Measurements from ENCODE around the gene ABCG1.

ABCG1 gene

DNA sequence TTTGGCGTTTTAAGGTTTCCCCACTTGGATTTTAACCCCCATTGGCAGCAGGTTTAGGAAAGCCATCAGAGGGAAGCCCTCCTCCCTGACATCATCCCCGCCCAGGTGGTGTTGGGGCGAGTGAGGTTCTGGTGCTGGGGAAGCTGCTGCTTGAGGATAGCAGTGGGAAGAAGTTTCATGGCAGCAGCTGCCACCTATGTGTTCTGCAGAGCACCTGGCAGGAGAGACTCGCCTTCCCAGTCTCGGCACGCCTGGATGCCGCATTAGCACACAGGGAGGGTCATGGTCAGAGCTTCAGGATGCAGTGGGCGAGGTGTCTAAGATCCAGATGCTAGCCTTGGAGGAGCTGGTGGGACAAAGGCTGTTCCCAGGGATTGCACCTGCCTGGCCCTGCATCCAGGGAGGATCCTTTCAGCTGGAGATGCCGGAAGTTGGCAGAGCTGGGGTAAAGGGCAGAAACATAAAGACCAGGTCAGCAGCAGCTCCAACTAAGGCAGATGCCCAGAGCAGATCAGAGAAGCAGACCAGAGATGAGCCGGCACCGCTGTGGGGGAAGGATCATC is 33.9 kb downstream of the ABCG1 start:
- DNase-seq = no peak

DNA sequence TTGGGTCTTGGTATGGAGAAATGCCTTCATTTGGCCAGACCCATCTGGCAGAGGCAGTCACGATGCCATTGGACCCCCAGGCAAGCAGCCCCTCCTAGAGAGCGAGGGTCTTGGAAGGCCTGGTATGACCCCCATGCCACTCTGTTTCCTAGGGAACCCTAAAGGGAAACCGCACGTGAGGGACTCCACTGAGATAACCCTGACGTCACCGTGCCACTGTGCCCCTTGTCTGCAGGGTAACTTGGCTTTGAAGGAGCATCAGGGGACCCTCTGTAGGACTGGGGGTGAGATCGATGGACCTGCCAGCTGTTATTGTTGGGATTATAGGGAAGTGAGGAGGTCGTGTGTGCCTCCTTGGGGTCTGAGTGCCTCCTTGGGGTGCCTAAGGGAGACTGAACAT is 34.5 kb downstream of the ABCG1 start:
- no peak for DNase-seq

DNA sequence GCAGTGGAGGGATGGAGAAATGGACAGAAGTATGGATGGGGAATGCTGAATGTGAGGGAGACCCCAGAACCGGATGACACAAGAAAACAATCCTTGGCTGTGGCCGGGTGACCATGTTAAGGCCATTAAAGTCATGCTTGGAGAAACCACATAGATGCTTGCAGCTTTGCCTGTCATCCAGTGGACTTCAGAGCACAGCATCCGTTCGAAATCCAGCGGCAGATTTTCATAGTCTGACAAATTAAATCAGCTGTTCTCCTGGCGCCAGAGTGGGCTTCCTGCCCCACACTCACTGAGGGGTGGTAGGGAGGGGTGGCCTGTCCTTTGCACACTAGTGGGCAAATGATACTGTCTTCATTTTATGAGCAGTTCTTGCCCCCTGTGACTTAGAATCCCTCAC is 35.1 kb downstream of the ABCG1 start:
- DNase-seq = no peak

DNA sequence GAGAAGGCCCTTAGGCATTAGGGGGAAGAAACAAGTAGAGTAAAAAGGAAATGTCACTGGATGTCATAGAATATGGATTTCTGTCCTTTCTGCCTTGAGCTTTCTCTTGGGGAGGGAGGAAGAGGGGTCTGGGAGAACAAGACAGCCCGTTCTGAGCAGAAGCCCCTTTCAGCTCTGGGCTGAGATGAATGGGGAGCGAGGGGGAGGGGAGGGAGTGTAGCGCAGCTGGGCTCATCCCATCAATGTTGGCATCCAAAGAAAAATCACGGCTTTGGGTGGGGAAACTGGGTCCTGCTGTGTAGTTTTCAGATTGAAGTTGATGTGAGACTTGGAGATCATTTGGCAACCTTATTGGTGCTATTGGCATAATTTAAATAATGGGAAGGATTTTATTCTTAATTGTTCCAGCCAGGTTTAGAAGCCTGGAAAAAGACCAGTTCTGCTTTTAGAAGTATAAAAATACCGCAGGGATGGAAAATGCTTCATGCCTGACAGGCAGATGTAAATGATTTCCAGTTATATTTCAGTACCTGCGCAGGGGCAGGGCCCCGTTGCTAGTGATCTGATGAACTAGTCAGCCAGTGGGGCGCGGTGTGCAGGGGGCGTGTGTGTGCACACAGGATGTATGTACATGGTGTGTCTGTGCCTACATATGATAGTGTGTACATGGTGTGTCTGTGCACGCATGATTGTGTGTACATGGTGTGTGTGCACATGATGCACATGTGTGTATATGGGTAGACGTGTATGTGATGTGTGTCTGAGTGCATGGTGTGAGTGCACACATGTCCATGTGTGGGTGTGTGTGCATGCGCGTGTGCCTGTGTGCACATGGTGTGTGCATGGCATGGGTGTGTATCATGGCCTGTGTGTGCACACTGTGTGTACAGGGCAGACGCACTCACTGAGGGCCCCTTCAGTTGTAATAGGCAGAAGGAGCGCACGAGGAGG is 36.0 kb downstream of the ABCG1 start:
- DNase-seq = no peak

DNA sequence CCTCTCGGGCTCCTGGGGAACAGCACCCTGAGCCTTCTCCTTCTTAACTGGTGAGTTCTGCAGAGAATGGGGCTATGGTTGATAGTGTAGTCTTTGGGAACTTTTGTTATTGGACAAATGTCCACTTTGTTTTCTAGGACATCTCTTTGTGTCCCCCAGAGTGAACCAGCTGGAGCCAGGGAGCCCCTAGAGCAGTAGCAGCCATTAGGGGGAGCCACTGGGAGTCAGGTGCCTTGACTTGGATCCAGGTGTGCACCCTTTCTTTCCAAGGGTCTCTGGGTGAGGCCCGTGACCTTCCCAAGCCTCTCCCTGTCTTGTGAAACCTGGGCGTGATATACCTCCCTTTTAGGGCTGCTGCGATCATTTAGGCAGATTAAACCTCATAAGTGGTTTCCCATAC is 36.9 kb downstream of the ABCG1 start:
- no peak for DNase-seq

DNA sequence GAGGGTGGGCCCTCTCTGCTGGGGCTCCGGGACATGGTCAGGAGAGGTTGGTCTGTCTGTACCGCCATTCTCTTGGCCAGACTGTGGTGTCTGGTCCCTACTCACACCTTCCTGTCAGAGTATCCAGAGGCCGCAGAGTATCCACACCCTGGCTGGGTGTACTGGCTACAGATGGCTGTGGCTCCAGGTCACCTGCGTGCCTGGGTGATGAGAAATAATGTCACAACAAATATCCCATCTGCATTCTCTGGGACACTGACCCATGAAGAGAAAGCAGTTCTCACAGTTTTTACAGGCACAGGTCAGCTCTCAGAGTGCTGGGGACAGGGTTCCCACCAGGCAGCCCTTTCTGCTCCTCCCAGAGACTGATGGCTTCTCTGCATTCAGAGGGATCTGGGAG is 37.4 kb downstream of the ABCG1 start:
- DNase-seq = no peak

DNA sequence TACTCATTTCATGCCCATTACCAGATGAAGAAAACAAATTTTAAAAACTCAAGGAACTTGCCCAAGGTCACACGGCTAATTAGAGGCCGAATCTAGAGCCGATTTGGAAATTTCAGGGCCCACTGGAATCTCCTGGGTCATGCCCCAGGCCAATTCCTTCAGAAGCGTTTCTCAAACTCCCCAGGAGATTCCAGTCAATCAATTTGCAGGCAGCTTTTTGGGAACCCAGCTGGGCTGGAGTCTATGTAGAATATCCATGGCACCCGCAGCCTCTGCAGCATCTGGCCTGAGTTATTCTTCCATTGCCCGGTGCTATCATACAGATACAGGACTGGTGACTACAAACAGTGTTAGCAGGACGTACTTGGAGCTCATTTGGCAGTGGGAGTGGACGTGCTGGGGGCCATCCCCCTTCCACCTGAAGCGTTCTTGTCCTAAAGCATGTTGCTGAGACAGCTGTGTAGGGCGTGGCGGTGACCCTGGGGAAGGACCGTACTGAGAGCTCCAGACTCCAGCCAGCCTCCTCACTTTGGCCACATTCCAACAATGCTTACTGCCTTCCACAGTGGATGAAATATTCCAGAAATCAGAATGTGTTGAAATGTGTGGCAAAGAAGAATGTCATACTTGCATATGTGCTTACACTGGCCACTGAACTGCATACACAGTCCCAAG is 38.3 kb downstream of the ABCG1 start:
- DNase-seq = no peak

DNA sequence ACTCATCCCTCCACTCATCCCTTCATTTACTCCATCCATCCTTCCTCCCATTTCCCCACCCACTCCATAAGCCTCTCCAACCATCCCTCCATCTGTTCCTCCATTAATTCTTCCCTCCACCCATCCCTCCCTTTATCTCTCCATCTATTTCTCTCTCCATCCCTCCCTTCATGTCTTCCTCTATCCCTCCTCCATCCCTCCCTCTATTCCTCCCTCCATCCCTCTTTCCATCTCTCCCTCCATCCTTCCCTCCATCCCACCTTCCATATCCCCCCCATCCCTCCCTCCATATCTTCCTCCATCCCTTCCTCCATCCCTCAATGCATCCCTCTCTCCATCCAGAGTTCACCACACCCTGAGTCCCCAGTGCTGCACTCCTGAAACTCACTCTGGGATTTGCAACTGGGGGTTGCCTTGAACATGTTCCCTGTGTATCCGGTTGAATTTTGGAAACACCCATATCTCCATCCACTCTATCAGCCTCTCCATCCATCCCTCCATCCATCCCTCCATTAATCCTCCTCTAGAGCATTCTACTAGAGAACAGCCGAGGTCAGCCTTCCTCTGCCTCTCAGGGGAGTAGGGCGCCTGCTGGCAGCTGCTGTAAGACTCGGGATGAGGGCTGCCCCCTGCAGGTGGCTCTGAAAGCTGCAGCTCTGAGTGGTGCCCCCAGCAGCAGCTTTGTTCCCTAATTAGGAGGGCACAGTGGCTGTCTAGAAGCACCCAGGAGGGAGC is 39.4 kb downstream of the ABCG1 start:
- DNase-seq = peak; percentile 70 to 72

DNA sequence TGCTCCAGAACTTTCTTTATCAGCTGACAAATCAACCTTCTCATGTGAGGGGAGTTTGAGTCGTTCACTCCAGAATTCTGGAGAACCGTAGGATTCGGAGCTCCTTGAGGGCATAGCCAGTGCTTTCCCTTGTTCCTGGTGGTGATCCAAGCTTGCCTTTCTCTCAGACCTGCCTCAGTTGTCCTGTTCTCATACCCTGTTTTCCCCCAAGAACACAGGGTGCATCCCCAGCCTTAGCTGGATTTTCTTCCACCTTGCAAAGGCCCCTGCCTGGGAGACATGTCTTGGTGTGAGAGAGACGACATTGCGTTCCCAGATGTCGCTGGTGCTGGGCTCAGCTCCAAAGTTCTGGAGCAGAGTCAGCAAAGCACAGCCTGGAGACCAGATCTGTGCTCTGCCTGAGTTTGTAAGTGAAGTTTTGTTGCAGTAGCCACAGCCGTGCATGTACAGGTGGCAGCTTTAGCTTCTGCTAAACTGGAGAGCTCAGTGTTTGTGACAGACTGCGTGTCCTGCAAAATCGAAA is 40.0 kb downstream of the ABCG1 start:
- no peak for DNase-seq

DNA sequence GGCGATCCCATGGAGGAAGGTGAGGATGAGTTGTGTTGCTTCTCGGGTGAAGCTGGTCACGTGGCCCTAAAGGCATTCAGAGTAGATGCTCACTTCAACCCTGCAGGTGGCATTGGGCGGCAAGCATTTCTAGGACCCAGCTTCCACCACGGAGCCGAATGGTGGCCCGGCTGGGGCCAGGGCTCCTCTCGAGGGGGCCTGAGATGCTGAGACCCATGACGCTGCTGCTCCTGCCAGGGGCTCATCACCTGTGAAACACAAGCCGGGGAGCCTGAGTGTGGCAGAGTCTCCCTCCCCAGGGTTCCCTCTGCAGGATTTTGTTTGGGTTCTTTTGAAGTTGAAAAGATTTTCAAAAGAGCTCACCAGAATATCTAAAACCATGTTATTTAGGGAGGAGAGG is 41.2 kb downstream of the ABCG1 start:
- no peak for DNase-seq

DNA sequence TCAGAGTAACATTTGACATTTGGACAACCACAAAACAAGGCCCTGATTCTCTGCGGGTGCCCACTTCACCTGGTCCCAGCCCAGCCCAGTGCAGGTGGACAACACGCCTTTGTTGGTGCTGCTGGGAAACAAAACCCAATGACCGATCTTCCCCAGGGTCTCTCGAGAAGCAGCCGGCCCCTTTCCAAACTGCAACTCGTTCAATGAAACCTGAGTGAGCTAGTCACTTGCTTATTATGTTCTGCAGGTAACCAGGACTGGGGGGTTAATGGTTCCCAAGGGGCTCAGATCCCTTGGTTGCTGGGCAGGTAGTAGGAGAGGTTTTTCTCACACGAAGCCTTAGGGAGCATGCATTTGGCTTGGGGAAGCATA is 42.9 kb downstream of the ABCG1 start:
- DNase-seq = no peak

DNA sequence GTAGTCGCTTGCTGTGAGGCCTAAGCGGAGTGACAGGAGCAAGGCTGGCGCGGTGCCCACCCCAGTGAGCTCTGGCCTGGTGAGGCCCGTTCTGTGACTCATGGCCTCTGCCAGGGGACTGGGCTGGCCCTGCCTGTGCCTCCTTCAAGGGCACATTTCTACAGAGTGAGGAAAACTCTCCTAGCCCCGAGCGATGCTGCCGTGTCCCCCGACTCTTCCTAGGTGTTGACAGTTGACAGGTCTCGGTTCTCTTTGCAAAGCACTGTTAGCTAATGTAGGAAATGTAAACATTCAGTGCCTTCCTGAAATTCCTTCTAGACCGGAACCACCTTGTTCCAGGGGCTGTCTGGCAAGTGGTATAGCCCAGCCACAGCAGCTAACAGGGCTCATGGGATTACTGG is 43.9 kb downstream of the ABCG1 start:
- DNase-seq = peak; percentile 38 to 42

DNA sequence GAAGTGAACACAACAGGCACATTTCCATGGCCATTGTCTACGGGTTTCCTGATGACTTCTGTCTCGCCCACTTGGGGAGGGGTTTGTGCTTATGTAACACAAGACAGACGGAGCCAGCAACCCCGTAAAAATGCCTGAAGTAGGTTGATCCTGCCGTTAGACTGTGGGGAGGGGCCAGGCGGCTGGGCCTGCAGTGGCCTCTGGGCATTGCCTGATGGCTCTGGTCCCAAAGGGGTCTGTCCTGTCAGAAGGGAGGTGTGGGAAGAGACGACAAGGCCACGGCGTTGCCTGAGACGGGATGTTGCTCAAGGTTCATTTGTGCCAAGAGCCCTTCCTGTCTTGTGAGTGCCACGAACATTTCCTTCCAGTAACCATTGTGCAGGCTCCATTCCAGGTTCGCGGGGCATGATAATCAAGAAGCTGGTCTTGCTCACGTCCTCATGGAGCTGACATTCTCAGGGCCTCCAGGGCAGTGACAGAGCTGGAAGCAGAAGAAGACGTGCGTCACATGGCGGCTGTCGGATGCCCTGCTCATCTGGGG is 44.7 kb downstream of the ABCG1 start:
- peak; percentile 80 to 88 for DNase-seq

DNA sequence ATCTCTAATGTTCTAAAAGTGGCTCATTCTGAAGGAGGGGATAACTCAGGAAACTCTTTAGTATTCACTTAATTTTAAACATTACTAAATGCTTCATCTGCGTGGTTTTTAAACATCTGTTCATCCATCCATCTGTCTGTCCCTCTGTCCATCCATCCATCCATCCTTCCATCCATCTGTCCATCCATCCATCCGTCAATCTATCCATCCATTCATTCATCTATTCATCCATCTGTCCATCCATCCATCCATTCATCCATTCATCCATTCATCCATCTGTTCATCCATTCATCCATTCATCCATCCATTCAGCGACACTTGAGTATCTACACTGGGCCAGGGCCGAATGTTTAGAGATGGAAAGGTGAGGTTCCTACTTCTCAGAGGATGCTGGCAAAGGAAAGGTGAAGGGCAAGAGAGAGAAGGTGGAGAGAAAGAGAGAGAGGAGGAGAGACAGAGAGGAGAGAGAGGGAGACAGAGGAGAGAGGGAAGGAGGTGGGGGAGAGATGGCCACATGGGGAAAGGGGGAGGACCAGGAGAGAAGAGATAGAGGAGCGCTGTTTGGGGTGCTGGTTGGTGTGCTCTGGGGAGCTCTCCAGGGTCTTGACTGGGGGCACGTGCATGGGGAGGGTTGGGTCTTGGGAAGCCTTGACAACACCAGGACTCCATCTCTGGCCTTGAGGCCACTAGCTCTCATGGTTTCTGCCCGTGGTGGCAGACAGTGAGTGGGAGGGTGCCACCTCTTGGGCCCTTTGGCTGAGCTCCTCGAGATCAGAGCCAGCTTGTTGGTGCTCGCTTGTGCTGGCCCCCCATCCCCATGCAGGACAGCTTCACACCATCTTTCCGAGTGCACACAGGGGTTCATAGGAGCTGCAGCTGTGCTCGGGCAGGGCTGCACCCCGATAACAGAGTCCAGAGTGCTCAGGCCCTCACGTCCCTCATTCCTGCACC is 45.6 kb downstream of the ABCG1 start:
- no peak for DNase-seq

DNA sequence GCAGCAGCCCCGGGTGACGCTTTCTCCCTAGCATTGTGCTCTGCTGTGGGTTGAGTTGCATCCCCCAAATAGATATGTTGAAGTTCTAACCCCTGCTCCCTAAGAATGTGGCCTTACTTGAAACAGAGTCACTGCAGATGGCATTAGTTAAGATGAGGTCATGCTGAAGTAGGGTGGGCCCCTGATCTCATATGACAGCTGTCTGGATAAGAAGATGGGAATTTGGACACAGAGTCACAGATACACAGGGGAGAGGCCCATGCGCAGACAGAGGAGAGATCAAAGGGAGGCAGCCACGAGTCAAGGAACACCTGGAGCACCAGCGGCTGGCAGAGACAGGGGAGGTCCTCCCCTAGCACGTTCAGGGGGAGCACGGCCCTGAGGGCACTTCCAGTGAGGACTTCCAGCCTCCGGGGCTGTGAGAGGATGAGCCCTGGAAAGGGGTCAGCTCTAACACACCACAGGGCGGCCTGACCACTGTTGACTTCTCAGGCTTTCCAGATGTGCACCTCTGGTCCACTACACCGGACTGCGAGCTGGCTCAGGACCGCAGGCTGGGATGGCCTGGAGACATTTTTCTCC is 46.4 kb downstream of the ABCG1 start:
- no peak for DNase-seq

DNA sequence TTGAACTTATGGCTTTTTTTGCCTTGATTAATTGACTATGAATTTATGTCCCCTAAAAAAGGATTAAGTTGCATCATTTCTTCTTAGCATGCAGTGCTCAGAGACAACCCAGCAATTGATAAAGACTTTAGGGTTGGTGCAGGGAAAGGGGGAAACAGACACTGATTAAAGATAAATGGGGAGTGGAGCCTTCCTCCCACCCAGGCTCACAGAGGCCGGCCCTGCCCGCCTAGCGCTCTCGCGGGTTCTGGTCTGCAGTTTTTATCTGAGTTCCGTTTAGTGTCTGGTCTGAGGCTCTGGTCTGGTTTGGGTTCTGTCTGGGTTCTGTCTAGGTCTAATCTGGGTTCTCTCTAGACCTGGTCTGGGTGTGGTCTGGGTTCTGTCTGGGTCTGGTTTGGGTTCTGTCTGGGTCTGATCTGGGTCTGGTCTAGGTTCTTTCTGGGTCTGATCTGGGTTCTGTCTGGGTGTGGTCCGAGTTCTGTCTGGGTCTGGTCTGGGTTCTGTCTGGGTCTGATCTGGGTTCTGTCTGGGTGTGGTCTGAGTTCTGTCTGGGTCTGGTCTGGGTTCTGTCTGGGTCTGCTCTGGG is 48.1 kb downstream of the ABCG1 start:
- no peak for DNase-seq

DNA sequence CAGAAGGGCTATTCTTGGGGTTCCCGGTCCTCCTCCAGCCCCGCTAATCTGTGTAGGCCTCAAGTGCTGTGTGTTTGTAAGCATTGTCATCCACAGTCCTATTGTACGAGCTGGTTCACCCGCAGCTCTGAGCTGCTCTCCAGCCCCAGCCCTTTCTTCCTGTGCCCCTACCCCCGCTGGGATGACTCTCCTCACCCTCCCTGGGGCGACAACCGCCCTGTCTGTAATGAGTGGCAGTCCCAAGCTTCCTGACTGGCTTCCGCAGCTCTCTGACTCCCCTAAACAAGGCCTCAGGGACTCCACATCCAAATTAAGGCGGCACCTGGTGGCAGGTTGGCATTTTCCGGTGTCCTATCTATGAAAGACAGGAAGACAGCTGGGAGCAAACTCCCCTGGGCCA is 50.4 kb downstream of the ABCG1 start:
- DNase-seq = peak; percentile 82 to 91

DNA sequence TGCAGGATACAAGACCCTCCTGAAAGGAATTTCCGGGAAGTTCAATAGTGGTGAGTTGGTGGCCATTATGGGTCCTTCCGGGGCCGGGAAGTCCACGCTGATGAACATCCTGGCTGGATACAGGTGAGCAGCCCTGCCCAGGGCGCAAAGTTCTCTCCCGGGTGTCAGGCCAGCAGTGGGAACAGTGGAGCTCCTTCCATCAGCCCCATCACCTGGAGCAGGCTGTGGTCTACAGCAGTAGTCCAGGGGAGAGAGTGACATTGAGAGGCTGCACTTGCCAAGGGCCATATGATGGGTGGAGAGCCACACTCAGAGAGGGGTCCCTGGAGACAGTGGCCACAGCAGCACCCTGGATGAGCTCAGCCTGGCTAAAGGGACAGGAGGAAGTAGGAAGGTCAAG is 52.1 kb downstream of the ABCG1 start:
- DNase-seq = no peak

DNA sequence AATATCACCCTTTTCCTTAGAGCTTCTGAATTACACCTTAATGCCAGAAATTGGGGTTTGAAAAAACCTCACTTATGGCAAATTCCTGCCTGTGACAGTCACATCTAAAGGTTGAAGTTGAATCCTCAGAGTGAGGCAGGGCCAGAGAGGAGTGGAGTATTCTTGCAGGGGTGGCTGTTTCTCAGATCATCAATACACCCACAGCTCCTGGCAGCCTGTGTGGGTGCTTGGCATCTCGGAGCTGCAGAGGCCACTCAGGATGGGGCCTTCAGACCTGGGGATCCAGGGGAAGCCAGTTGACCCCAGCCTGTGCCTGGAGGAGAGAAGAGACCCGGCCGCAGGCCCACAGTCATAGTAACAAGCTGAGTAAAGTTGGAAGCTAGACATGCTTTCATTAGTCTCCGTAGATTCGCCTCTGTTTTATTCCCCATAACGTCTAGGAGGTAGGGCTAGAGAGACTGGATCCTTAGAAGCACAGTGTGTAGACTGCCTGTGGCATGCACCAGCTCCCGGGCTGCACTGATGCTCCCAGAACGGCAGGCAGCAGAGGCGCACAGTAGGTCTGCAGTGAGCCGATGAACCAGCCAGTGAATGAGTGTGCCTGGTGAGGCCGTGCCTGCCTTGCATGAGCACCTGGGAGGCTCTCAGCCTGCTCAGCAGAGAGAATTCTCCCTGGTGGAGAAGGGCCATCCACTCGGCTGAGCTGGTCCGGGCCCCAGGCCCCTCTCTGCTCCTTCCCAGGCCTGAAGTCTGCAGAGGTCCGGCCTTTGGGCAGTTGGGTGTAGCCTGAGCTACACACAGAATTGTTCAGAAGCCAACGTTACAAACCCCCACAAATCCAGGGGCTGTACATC is 53.4 kb downstream of the ABCG1 start:
- DNase-seq = no peak
